ENCODE measurements around the gene NEK6. TPM values are rescaled to one million over a fixed set of nuclear protein-coding genes. Genes with fewer than 3 reads are reported as not detected.

The NEK6 gene
- total RNA-seq, 4 donors from 2014 or later: 14.1 to 21.9 (median 15.1) TPM

GRCh38 chr9:124270504-124271335, 13.0 kb downstream of the NEK6 start:
- H3K36me3 ChIP-seq: peaks cover 0 to 10% (median 0%) of the 10 kb centered on the region in 4 donors
- H3K4me3 ChIP-seq: no peak overlapping the region
- peak overlapping the region; percentile 51 to 74 (median 69) for H3K27ac ChIP-seq (replicated peaks in 1 of 4)
- 66% methylated on average over 14 of the region's 14 CpGs for WGBS
- intact Hi-C loops (cut with DNase I): no loop called here
- no peak for DNase-seq (ENCODE audit: extremely low spot score)
- H3K27me3 ChIP-seq: no peaks in the 10 kb centered on the region
- H3K4me1 ChIP-seq: peaks cover 47 to 99% (median 95%) of the 10 kb centered on the region in 4 donors
- H3K9me3 ChIP-seq: no peaks in the 10 kb centered on the region
- TF ChIP-seq CTCF (IDR thresholded peaks at IDR 0.05) (no peak), POLR2A (IDR thresholded peaks at IDR 0.05; ENCODE audit: low read depth) (no peak), EP300 (IDR thresholded peaks at IDR 0.05) (no peak), POLR2AphosphoS5 (IDR thresholded peaks at IDR 0.05) (no peak)

DNA sequence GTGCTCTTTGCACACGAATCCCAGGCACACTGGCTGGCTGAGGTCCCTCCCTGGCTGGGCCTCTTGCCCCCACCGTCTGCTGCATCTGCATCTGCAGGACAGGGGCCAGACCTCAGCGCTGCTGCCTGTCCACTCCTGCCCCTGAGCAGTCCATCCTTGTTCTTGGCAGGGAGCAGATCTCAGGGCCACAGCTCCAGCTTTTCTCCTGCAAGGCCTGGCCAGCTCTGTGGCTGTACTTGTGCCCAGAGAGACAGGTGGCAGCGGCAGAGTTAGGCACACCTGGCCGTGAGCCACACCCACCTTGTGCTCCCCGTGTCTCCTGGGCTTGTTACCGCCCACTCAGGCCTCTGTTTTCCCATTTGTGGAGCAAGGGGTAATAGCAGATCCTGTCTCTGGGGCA, 13.9 kb downstream of the NEK6 start:
- TF ChIP-seq POLR2A (IDR thresholded peaks at IDR 0.05; ENCODE audit: low read depth) (no peak), CTCF (IDR thresholded peaks at IDR 0.05) (no peak), EP300 (IDR thresholded peaks at IDR 0.05) (no peak), POLR2AphosphoS5 (IDR thresholded peaks at IDR 0.05) (no peak)
- H3K4me1 ChIP-seq: peaks cover 40 to 99% (median 92%) of the 10 kb centered on the region in 4 donors
- no peak for DNase-seq (ENCODE audit: extremely low spot score)
- peaks cover 0 to 10% (median 0%) of the 10 kb centered on the region in 4 donors for H3K36me3 ChIP-seq
- peak overlapping the region; percentile 51 to 74 (median 69) for H3K27ac ChIP-seq (replicated peaks in 1 of 4)
- WGBS: 62% methylated on average over 3 of the region's 7 CpGs
- H3K27me3 ChIP-seq: no peaks in the 10 kb centered on the region
- no peak overlapping the region for H3K4me3 ChIP-seq
- H3K9me3 ChIP-seq: no peaks in the 10 kb centered on the region
- intact Hi-C loops (cut with DNase I): no loop called here

- Histone ChIP-seq H3K27me3 (no peaks in the 10 kb centered on the region), H3K36me3 (peaks cover 0 to 10% (median 0%) of the 10 kb centered on the region in 4 donors), H3K4me3 (no peak overlapping the region), H3K4me1 (peaks cover 35 to 96% (median 92%) of the 10 kb centered on the region in 4 donors), H3K27ac (replicated peaks in 1 of 4) (peak overlapping the region; percentile 51 to 74 (median 69)), H3K9me3 (no peaks in the 10 kb centered on the region)
- intact Hi-C loops (cut with DNase I): no loop called here
- no peak for DNase-seq (ENCODE audit: extremely low spot score)
- WGBS: 84% methylated on average over 7 of the region's 7 CpGs
- TF ChIP-seq EP300 (IDR thresholded peaks at IDR 0.05) (no peak), POLR2A (IDR thresholded peaks at IDR 0.05; ENCODE audit: low read depth) (no peak), CTCF (IDR thresholded peaks at IDR 0.05) (no peak), POLR2AphosphoS5 (IDR thresholded peaks at IDR 0.05) (no peak)
These were observed 14.4 kb downstream of the NEK6 start for GRCh38 chr9:124272118-124272517.

GRCh38 chr9:124272979-124273378, 15.2 kb downstream of the NEK6 start:
- Histone ChIP-seq H3K27me3 (no peaks in the 10 kb centered on the region), H3K27ac (replicated peaks in 1 of 4) (peak overlapping the region; percentile 51 to 74 (median 69))
- intact Hi-C loops (cut with DNase I): no loop called here

More at GRCh38 chr9:124272979-124273378, 15.2 kb downstream of the NEK6 start:
- Histone ChIP-seq H3K9me3 (no peaks in the 10 kb centered on the region), H3K4me3 (no peak overlapping the region), H3K36me3 (peaks cover 0 to 10% (median 0%) of the 10 kb centered on the region in 4 donors), H3K4me1 (peaks cover 28 to 91% (median 89%) of the 10 kb centered on the region in 4 donors)
- 76% methylated on average over 9 of the region's 9 CpGs for WGBS
- DNase-seq (ENCODE audit: extremely low spot score): no peak
- no peak for TF ChIP-seq POLR2AphosphoS5 (IDR thresholded peaks at IDR 0.05)
- TF ChIP-seq CTCF (IDR thresholded peaks at IDR 0.05): no peak
- no peak for TF ChIP-seq EP300 (IDR thresholded peaks at IDR 0.05)
- TF ChIP-seq POLR2A (IDR thresholded peaks at IDR 0.05; ENCODE audit: low read depth): no peak

Measured in esophagus muscularis mucosa (tissue), 4 donors.